HG02678 (cell line): ENCODE results near the gene TMEM234.
A peak's percentile ranks its signal among the peaks of the same experiment; 100 is the strongest.

Source experiments
- ATAC-seq: cut with Tn5 transposase; IDR thresholded peaks from one replicate; pipeline ENCODE4 v1.9.1; 2021; ENCODE audit warnings: mild to moderate bottlenecking, moderate library complexity; ENCODE audit not compliant: unreplicated experiment

The TMEM234 gene

DNA sequence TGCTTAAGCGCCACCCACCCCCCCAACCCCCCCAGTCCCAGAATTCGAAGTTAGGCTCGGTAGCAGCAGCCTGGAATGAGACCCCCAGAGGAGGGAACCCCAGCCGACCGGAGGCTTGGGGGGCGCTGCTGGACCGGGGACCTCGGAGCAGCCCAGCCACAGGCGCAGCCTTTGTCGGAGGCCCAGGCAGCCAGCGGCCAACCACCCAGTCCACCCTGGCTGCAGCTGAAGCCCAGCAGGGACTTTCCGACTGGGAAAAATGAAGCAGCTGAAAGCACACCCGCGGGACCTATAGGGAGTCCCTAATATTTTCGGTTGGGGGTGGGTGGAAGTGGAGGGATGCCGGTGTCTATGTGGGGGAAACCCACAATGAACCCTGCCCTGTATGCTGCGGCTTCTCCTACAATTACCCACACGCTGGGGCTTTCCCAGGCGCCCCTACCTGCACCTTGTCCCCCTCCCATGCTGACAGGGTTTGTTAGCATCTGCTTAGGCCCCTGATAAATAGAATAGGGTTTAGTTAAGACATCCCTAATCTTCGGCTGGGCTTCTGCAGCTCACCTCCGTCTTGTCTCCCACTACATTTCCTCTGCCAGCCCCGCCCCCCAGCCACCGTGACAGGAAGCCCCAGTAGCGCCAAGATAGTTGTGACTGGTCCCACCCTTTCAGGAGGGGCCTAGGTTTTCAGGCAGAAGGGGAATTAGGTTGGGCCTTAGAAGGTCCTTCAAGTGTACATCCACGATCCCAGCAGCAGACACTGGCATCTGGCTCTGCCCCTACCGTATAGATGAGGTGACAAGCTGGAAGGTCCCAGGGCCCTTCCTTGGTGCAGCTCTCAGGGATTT, 20.9 kb downstream of the TMEM234 start:
- peak; percentile 37 for ATAC-seq

DNA sequence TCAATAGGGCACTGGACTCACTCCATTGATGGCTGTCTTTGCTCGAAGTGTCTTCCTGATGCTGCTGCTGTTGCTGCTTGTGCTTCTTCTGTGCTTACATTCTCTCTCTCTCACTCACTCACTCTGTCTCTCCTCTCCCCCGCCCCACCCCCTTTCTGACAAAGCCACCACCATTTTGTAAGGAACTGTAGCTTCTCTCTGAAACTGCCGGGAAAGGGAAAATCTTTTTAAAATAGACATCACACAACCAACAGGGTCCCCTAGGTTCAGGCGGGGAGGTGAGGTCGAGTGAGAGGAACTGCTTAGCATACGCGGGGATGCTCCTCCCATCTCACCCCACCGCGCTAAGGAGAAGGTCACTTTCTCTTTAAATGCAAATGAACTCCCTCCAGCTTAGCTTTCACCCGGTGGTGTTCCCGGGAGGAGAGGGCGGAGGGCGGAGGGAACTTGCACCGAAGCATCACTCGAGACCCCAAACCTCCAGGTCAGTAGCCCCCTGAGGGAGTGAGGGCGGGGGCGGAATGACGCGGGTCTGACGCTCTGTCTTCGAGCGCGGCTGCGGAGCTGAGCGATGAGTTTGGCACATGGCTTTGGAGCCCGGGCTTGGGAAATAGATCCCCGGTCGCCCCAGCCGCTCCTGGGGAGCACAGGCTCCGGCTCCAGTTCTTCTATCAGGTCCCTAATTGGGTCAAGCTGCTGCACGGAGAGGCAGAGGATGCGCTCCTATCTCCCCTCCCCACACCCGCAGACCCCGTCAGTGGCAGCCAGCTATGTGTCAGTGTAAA, 21.7 kb downstream of the TMEM234 start, which contains the start of gene CCDC28B:
CCDC28B (plus strand) TSS at position 370 of the 785 bp plus-strand sequence. CDS start 1,341 bp downstream, outside the sequence.
- peak; percentile 28 for ATAC-seq

GRCh38 chr1:32199717-32200072, 22.5 kb downstream of the TMEM234 start:
- no peak for ATAC-seq

DNA sequence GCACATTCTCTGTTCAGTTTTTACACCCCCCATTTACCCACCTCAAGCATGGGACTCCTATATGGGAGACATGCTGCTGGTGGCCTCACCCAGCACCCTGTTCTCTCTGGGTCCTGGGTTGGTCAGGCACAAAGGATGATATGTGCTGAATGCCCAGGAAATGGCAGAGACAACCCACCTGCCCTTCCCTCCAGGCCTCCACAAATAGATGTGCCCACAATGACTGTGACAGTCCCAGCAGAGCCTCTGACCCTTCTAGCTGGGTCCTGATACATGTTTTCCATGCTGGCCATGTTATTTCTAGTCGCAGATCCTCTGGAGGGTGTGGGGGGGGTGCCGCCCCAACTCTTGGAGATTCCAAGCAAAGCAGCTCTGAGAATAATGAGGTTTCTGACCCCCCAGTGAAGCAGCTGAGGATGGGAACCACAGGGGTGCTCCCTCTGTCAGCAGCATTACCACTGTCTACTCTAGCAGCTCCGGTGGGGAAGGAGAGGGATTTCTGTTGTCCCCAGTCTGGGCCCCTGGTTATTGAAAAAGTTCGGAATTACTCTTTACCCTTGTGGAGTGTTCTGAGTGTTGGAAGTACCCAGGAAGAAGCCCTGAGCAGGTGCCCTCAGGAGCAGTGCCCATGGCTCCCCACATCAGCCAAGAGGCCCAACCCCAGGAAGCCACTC, 23.0 kb downstream of the TMEM234 start:
- ATAC-seq: no peak

GRCh38 chr1:32198237-32199042, 23.7 kb downstream of the TMEM234 start:
- no peak for ATAC-seq

GRCh38 chr1:32197837-32198236, 24.3 kb downstream of the TMEM234 start:
- ATAC-seq: no peak

GRCh38 chr1:32197074-32197473, 25.1 kb downstream of the TMEM234 start:
- ATAC-seq: no peak

- ATAC-seq: no peak
These were observed 26.0 kb downstream of the TMEM234 start for GRCh38 chr1:32195972-32196823.

- ATAC-seq: no peak
These were observed 26.6 kb downstream of the TMEM234 start for GRCh38 chr1:32195531-32195930.

DNA sequence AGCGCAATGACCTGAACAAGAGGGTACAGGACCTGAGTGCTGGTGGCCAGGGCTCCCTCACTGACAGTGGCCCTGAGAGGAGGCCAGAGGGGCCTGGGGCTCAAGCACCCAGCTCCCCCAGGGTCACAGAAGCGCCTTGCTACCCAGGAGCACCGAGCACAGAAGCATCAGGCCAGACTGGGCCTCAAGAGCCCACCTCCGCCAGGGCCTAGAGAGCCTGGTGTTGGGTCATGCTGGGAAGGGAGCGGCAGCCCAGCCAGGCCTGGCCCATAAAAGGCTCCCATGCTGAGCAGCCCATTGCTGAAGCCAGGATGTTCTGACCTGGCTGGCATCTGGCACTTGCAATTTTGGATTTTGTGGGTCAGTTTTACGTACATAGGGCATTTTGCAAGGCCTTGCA, 27.2 kb downstream of the TMEM234 start:
- ATAC-seq: no peak

GRCh38 chr1:32192220-32192948, 29.8 kb downstream of the TMEM234 start:
- no peak for ATAC-seq

DNA sequence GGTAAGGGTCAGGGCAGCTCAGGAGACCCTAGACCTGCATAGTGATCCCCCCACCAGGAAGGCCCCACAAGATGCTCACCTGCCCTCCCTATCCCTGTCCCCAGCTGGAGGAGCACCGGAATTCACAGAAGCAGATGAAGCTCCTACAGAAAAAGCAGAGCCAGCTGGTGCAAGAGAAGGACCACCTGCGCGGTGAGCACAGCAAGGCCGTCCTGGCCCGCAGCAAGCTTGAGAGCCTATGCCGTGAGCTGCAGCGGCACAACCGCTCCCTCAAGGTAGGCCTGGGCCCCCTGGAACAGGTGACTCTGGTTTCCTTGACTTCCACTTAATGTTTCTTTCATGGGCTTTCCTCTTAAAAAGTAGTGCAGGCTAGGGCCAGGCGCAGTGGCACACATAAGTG, 34.3 kb downstream of the TMEM234 start:
- ATAC-seq: no peak

- no peak for ATAC-seq
These were observed 35.7 kb downstream of the TMEM234 start for GRCh38 chr1:32186491-32186890.

- no peak for ATAC-seq
These were observed 36.1 kb downstream of the TMEM234 start for GRCh38 chr1:32186077-32186476.

- no peak for ATAC-seq
These were observed 37.5 kb downstream of the TMEM234 start for GRCh38 chr1:32184650-32185049.

GRCh38 chr1:32182060-32182459, 40.1 kb downstream of the TMEM234 start:
- no peak for ATAC-seq

DNA sequence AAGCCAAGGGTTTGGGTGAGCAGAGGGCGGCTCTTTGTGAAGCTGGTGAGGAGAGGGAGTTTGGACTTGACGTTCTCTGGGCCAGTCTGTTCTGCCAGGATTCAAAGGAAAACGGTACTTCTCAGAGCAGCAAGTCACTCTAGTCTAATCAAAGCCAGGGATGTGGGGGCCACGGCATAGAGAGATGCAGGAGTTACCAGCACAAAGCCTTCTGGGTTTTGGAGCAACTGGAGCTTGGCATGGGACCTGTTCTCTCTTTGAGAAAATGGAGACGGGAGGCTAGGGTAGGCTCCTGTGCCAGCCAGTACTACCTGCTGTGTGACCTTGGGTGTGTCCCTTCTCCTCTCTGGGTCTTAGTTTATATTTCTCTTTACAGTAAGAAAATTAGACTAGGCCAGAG, 40.6 kb downstream of the TMEM234 start:
- ATAC-seq: no peak

DNA sequence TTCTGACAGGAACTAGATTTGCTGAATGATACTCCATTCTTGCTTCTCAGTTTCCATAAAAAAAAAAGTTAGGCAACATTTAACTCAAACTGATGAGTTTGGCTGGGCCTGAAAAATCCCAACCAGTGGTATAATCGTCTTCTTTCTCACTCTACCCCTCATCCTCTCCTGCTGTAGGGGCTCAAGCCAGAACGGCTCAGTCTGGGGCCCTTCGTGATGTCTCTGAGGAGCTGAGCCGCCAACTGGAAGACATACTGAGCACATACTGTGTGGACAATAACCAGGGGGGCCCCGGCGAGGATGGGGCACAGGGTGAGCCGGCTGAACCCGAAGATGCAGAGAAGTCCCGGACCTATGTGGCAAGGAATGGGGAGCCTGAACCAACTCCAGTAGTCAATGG, 41.1 kb downstream of the TMEM234 start:
- ATAC-seq: no peak
